Aorta (tissue), 5 donors: ENCODE results near the gene IGSF9B. TPM values are rescaled to one million over a fixed set of nuclear protein-coding genes. Genes with fewer than 3 reads are reported as not detected.

Experiments used
- ATAC-seq: fragments of 200-7000 bp; cut with Tn5 transposase; one replicate; pipeline ENCODE4 v1.9.1; 2022; ENCODE audit warnings: moderate library complexity; ENCODE audit not compliant: low FRiP score
- DNase-seq, 2 donors: peaks; one replicate each; pipeline ENCODE4 v3.0.0-alpha.2; 2020
- H3K27ac ChIP-seq, 2 donors: one replicate each; pipeline ENCODE4 v1.5.1; 2013; ENCODE audit warnings: low read length in 2 of 2, mild to moderate bottlenecking in 2 of 2, moderate library complexity in 2 of 2, control low read depth in 1 of 2, inconsistent platforms in 1 of 2, low read depth in 1 of 2
- H3K27me3 ChIP-seq, 2 donors: one replicate each; pipeline ENCODE4 v1.6.1; 2013; ENCODE audit warnings: control low read depth in 1 of 2, low read length in 1 of 2, mild to moderate bottlenecking in 1 of 2, moderate library complexity in 1 of 2; ENCODE audit not compliant: insufficient read depth in 2 of 2, control insufficient read depth in 1 of 2
- H3K36me3 ChIP-seq, 2 donors: one replicate each; pipeline ENCODE4 v1.6.1; 2013; ENCODE audit warnings: control low read depth in 1 of 2, low read length in 1 of 2, mild to moderate bottlenecking in 1 of 2; ENCODE audit not compliant: insufficient read depth in 2 of 2, control insufficient read depth in 1 of 2
- H3K4me1 ChIP-seq, 2 donors: one replicate each; pipeline ENCODE4 v1.6.1; 2013; ENCODE audit warnings: low read length in 2 of 2, control low read depth in 1 of 2, mild to moderate bottlenecking in 1 of 2, moderate library complexity in 1 of 2; ENCODE audit not compliant: insufficient read depth in 2 of 2, control insufficient read depth in 1 of 2
- H3K4me3 ChIP-seq, 2 donors: one replicate each; pipeline ENCODE4 v1.5.1; 2013; ENCODE audit warnings: low read length in 2 of 2, control low read depth in 1 of 2, mild to moderate bottlenecking in 1 of 2
- H3K9me3 ChIP-seq: one replicate; pipeline ENCODE4 v1.6.1; 2013; ENCODE audit warnings: mild to moderate bottlenecking, low read length; ENCODE audit not compliant: control insufficient read depth
- WGBS, 2 donors: extraction: QIAGEN DNeasy Blood & Tissue Kit; methylation state at CpG; one replicate each; pipeline ENCODE4 v1.1.7; 2013; 5-methylcytosine and 5-hydroxymethylcytosine counted together
- intact Hi-C, 2 donors: fragments of 100-400 bp; cut with DNase I; formaldehyde crosslinking; loops; one replicate each; pipeline versions ENCODE4 v1.14.2 to v1.15.0; 2022
- polyA plus RNA-seq, 2 donors: library from polyadenylated mRNA; stranded (reverse); fragments of 200-250 nt; gene quantifications; one replicate each; pipeline ENCODE4 v1.2.3, GENCODE V29; 2013
- total RNA-seq, 2 donors: library from RNA; stranded (reverse); fragmentation: NEBNext Ultra II Directional; extraction: Animal tissue kit (Norgen Biotek cat#: 25700); gene quantifications; one replicate each; pipeline ENCODE4 v1.2.1, GENCODE V29; 2021
- donor health status: healthy with polysubstance abuse.
- donor health status: Bipolar disorder and iron deficiency.
- donor health status: DM: no; HTN: no; CAD: no.
- donor health status: DM: no; HTN: no; CAD: no.
- donor health status: DM: yes; HTN: yes; CAD: no.

IGSF9B gene
- total and polyA plus RNA-seq, 4 donors, result 6.5 to 93.9 (median 44.7) TPM

- Histone ChIP-seq H3K27ac (peak overlapping the region; percentile 23 to 38), H3K36me3 (no peaks in the 10 kb centered on the region), H3K4me1 (peaks cover 3 to 4% of the 10 kb centered on the region in 2 donors), H3K4me3 (peak overlapping the region; percentile 40 to 74), H3K9me3 (no peaks in the 10 kb centered on the region), H3K27me3 (no peaks in the 10 kb centered on the region)
- ATAC-seq, result peak; percentile 72
- WGBS, 2 donors, result 1% methylated on average over 44 to 49 of the region's 49 CpGs
- peak; percentile 84 to 92 for DNase-seq
- intact Hi-C loops, result loop anchor here in 1 of 2 donors (5.0 to 10.0 kb wide), 2 partner anchors 92 to 190 kb away; no protein-coding TSS in a partner anchor
Observed at GRCh38 chr11:133955081-133955891, 1.5 kb downstream of the IGSF9B start.

- no peaks in the 10 kb centered on the region for H3K9me3 ChIP-seq
- no peak overlapping the region for H3K4me3 ChIP-seq
- peaks cover 3 to 4% of the 10 kb centered on the region in 2 donors for H3K4me1 ChIP-seq
- H3K27ac ChIP-seq, result peak overlapping the region in 1 of 2 donors; percentile 37
- ATAC-seq, result no peak
- intact Hi-C loops, result loop anchor here (5.0 to 10.0 kb wide), 3 partner anchors 83 to 191 kb away; no protein-coding TSS in a partner anchor
- no peaks in the 10 kb centered on the region for H3K36me3 ChIP-seq
- 41 to 48% methylated on average over 8 of the region's 8 CpGs for WGBS, 2 donors
- DNase-seq, result no peak
- no peaks in the 10 kb centered on the region for H3K27me3 ChIP-seq
Observed at GRCh38 chr11:133953999-133954398, 2.8 kb downstream of the IGSF9B start.

GRCh38 chr11:133953547-133953946 lies 3.2 kb downstream of the IGSF9B start:
- DNase-seq, result no peak
- Histone ChIP-seq H3K4me3 (no peak overlapping the region), H3K4me1 (peaks cover 3 to 4% of the 10 kb centered on the region in 2 donors), H3K9me3 (no peaks in the 10 kb centered on the region), H3K27ac (peak overlapping the region in 1 of 2 donors; percentile 54), H3K36me3 (no peaks in the 10 kb centered on the region), H3K27me3 (no peaks in the 10 kb centered on the region)
- intact Hi-C loops, result loop anchor here (5.0 to 10.0 kb wide), 3 partner anchors 84 to 191 kb away; no protein-coding TSS in a partner anchor
- no peak for ATAC-seq
- whole genome bisulfite sequencing, 2 donors, result 3 to 8% methylated on average over 5 of the region's 5 CpGs

- no peaks in the 10 kb centered on the region for H3K9me3 ChIP-seq
- intact Hi-C loops, result loop anchor here (5.0 to 10.0 kb wide), 3 partner anchors 85 to 192 kb away; no protein-coding TSS in a partner anchor
- no peaks in the 10 kb centered on the region for H3K27me3 ChIP-seq
- no peak overlapping the region for H3K4me3 ChIP-seq
- peak overlapping the region; percentile 15 to 85 for H3K27ac ChIP-seq
- DNase-seq (no peak), ATAC-seq (no peak)
- H3K36me3 ChIP-seq, result no peaks in the 10 kb centered on the region
- 40 to 47% methylated on average over 10 of the region's 10 CpGs for WGBS, 2 donors
- peaks cover 3 to 4% of the 10 kb centered on the region in 2 donors for H3K4me1 ChIP-seq
Observed at GRCh38 chr11:133952199-133953190, 4.3 kb downstream of the IGSF9B start.

- Histone ChIP-seq H3K9me3 (no peaks in the 10 kb centered on the region), H3K27me3 (no peaks in the 10 kb centered on the region), H3K4me1 (peaks cover 3 to 4% of the 10 kb centered on the region in 2 donors), H3K27ac (peak overlapping the region; percentile 15 to 85), H3K36me3 (no peaks in the 10 kb centered on the region), H3K4me3 (peak overlapping the region in 1 of 2 donors; percentile 24)
- DNase-seq, result no peak
- intact Hi-C loops, result loop anchor here (2.0 to 10.0 kb wide), 4 partner anchors 21 to 193 kb away; no protein-coding TSS in a partner anchor
- peak; percentile 23 for ATAC-seq
- 6 to 7% methylated on average over 32 of the region's 32 CpGs for WGBS, 2 donors
Observed at GRCh38 chr11:133951327-133952198, 5.2 kb downstream of the IGSF9B start.

GRCh38 chr11:133950874-133951326 lies 5.9 kb downstream of the IGSF9B start:
- peak overlapping the region; percentile 15 to 85 for H3K27ac ChIP-seq
- peaks cover 3 to 4% of the 10 kb centered on the region in 2 donors for H3K4me1 ChIP-seq
- no peaks in the 10 kb centered on the region for H3K9me3 ChIP-seq
- WGBS, 2 donors, result 7 to 11% methylated on average over 16 to 17 of the region's 17 CpGs
- peak in 1 of 2 donors; percentile 68 for DNase-seq
- intact Hi-C loops, result loop anchor here (2.0 to 10.0 kb wide), 4 partner anchors 20 to 194 kb away; no protein-coding TSS in a partner anchor
- H3K4me3 ChIP-seq, result no peak overlapping the region
- no peaks in the 10 kb centered on the region for H3K27me3 ChIP-seq
- no peaks in the 10 kb centered on the region for H3K36me3 ChIP-seq
- ATAC-seq, result peak; percentile 45

- Histone ChIP-seq H3K36me3 (no peaks in the 10 kb centered on the region), H3K27me3 (no peaks in the 10 kb centered on the region), H3K27ac (peak overlapping the region in 1 of 2 donors; percentile 48), H3K4me1 (peaks cover 3 to 4% of the 10 kb centered on the region in 2 donors), H3K4me3 (no peak overlapping the region), H3K9me3 (no peaks in the 10 kb centered on the region)
- WGBS, 2 donors, result 73 to 77% methylated on average over 12 of the region's 12 CpGs
- DNase-seq, result no peak
- ATAC-seq, result no peak
- intact Hi-C loops, result loop anchor here (2.0 to 10.0 kb wide), 4 partner anchors 20 to 194 kb away; no protein-coding TSS in a partner anchor
Observed at GRCh38 chr11:133950421-133950820, 6.3 kb downstream of the IGSF9B start.
